A204.1 (cell line): ENCODE results near the gene NKAPL.

Experiments
- FAIRE-seq: peaks from 2 replicates; lab custom pipeline; 2012; peaks lifted over from hg19 to GRCh38; lab: Jason Lieb, UNC

Gene NKAPL

GRCh38 chr6:28245206-28245941 is 13.7 kb upstream of the NKAPL start:
- no peak for FAIRE-seq

DNA sequence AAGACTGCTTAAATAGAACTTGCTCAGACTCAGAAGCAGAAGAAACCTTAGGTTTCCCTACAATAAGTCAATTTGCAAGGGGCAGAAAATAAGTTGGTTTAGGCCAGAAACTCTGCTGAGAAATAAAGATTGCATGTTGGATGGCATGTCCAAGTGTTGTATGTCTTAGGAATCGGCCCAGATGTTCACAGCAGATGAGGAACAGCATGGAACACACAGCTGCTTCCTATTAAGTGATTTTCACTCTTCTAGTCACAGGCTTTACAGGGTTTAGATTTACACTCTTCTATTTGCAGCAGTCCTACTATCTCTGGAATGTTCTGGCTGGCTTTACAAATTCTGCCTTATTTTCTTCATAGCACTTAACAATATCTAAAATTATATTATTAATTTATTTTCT is 10.2 kb upstream of the NKAPL start:
- no peak for FAIRE-seq

DNA sequence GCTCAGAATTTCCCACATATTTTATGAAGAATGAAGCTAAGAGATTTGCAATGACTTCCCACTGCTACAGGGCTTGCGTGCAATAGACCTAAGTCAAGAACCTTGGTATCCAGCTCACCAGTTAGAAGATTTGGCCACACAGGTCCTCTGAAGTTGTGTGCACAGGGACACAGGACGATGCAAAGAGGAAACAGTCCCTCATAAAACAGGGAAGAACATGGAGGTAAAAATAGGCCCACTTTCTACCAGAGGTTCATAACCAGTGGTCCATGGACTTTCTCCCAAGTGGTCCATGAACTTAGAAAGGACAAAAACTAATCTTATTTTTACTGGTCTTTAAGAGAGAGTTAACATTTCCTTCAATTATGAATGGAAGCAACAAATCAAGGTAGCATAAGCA is 8.3 kb upstream of the NKAPL start:
- FAIRE-seq: no peak

GRCh38 chr6:28251661-28252008 is 7.5 kb upstream of the NKAPL start:
- FAIRE-seq: no peak

DNA sequence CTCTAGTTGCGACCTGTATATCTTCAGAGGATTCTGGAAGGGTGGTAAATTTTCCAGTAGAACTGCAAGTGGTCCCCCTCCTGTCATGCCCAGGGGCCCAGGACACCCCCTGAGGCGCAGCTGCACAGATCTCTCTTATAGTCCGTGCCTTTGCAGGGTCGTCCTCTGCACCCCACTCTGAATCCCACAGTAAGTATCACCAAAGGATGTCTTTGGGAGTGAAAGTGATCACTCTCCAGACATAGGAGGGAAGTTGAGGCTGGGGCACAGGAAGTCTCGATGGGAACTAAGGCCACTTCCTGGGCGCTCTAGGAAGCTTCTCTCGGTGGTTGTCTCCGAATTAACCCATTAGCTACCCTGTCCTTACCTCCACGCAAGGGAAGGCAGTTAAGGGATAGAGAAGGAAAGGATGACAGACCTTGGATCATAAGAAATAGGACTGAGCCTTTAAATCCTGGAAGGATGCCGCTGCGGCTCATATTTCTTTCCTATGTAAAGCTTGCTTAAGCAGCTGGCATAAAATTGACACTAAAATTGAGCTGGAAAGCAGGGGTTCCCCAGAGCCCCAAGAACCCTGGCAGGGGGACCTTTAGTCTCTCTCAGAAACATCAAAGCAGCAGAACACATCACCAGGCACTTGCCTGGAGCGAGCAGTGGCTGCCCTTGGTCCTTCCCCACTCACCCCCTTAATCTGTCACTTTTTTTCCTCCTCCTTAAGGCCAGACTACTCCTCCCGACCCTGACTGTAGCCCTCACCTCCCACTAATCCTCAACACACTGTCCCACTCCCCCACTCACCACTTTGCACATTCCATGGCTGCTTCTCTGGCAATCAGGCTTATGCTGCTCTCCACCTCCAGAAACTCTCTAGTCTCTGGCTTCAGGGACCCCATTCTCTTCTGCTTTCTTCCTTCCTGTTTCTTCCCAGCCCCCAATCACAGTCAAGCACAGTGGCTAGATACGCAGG is 6.8 kb upstream of the NKAPL start, which contains the start of gene ZKSCAN4:
ZKSCAN4 (minus strand) TSS at position 261 of the 967 bp plus-strand sequence. CDS start 289 bp downstream, outside the sequence.
- FAIRE-seq: peak; percentile 48

GRCh38 chr6:28254121-28254519 is 5.0 kb upstream of the NKAPL start:
- FAIRE-seq: no peak

DNA sequence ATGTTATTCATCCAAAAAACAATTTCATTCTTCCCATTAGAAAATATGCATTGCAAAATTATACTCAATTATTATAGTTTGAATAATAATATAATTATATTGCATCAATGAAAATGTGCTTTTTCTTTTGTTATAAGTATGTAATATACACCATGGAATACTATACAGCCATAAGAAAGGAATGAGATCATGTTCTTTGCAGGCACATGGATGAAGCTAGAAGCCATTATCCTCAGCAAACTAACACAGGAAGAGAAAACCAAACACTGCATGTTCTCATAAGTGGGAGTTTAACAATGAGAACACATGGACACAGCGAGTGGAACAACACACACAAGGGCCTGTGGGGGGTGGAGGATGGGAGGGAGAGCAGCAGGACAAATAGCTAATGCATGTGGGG is 2.1 kb upstream of the NKAPL start:
- FAIRE-seq: no peak

GRCh38 chr6:28263922-28264321 is 4.8 kb downstream of the NKAPL start:
- no peak for FAIRE-seq

- FAIRE-seq: no peak
These were observed 5.8 kb downstream of the NKAPL start for GRCh38 chr6:28264834-28265401.

GRCh38 chr6:28266563-28266961 is 7.5 kb downstream of the NKAPL start:
- no peak for FAIRE-seq

GRCh38 chr6:28266962-28267694 is 8.0 kb downstream of the NKAPL start, which contains the start of gene ZSCAN26:
ZSCAN26 (plus strand) TSS chr6:28267143; CDS start chr6:28271920, 4,777 bp downstream.
- FAIRE-seq: no peak

- FAIRE-seq: no peak
These were observed 8.6 kb downstream of the NKAPL start for GRCh38 chr6:28267695-28268059.

DNA sequence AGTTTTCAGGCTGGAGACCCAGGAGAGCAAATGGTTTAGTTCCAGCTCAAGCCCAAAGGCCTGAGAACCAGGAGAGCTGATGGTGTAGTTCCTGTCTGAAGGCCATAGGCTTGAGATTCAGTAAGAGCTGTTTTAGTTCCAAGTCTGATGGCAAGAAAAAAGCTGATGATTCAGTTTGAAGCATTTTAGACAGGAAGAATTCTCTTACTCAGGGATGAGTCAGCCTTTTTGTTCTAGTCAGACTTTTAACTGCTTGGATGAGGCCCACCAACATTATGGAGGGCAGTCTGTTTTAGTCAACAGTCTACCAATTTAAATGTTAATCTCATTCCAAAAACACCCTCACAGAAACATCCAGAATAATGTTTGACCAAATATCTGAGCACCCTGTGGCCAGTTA is 10.4 kb downstream of the NKAPL start:
- no peak for FAIRE-seq

GRCh38 chr6:28274888-28275287 is 15.8 kb downstream of the NKAPL start:
- no peak for FAIRE-seq

DNA sequence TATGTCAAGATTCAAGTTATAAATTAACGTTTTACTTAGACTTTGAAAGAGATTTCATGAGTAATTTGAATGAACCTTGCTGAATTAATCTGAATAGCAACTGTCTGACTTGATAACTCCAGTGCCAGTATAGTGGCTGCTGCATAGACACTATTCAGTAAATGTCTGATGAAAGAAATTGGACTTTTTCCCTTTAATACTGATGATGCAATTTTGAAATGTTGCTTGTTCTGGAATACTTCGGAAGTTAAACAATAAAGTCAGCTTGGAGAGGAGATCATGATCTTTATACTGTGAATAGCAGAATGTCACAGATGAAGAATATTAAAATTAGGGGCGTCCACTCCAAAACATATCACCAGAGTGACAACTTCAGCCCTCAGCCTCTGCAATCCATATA is 18.6 kb downstream of the NKAPL start:
- no peak for FAIRE-seq

GRCh38 chr6:28280595-28281287 is 21.6 kb downstream of the NKAPL start:
- FAIRE-seq: no peak

DNA sequence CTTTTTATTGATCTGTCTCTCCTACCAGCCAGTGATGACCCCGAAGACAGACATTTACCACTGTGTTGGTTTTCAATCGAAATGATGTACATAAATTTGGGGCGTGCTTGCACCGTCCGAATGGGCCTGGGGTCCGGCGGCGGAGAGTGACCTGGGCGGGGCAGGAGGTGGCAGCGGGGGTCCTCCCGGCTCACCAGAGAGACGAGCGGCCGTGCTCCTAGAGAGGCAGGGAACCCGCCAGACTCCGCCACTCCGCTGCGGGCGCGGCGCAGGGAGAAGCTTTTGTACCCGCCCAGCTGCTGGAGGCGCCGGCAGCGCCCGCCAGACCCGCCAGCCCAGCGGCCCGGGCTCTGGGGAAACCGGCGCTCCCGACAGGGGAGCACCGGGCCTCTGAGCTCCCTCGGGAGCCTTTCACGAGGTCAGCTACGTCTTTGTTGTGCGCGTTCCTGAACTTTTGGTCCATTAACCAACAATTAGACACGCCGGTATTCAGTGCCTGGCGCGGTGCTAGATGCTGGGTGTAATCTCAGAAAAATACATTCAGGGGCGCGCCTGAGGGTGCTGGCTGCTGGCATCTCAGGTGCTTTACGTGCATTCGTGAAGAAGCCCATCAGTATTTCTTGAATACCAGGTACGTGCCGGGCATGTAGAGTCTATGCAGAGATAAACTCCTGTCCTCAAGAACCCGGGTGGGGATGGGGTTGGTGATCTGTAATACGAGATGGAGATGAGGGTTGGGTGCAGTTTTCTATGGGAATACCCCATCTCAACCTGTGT is 22.4 kb downstream of the NKAPL start, which contains the start of gene PGBD1:
PGBD1 (plus strand) TSS at position 285 of the 777 bp plus-strand sequence. CDS start 2,242 bp downstream, outside the sequence.
- FAIRE-seq: no peak

DNA sequence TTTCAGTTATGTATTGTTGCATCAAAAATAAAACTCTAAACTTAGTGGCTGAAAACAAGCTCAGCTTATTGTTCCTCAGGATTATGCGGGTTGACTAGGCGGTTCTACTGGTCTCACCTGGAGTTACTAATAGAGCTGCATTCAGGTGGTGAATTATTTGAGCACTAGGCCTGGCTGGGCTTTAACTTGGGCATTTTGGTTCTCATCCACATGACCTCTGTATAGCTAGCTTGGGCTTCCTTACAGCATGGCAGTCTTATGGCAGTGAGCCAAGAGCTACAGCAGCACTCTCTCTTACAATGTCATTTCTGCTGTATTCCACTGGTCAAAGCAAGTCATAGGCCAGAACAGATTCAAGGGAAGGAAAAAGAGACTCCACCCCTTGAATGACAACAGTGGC is 23.8 kb downstream of the NKAPL start:
- FAIRE-seq: no peak

- FAIRE-seq: no peak
These were observed 32.5 kb downstream of the NKAPL start for GRCh38 chr6:28291573-28291972.

GRCh38 chr6:28295326-28295725 is 36.2 kb downstream of the NKAPL start:
- FAIRE-seq: no peak
